ENCODE data around the gene JAM3. TPM values are rescaled to one million over a fixed set of nuclear protein-coding genes. Genes with fewer than 3 reads are reported as not detected.

JAM3 gene
- polyA plus RNA-seq, 1 of the 3 experiments (the other 2 are of a cell fraction): 56.8 TPM

DNA sequence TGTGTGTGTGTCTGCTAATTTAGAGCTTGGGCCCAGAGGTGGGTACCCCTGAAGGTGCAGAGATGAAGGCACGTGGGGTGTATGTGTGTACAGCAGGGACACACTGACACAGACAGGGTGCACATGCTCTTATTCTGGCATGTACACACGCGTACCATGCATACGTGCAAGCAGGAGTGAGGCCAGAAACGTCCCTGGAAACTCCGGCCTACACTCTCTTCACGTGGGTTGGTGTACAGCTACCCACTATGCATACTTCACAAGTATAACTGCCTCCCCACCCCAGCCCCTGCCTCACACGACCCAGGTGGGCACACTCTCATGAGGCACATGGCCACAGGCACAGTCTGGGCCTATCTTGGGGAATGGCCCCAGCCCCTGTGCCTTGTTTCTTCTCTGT lies 27.5 kb upstream of the JAM3 start:
- Histone ChIP-seq H3K27ac (ENCODE audit: low read depth in 2 of 2, low read length in 1 of 2) (no peak overlapping the region), H3K9me2 (no peaks in the 10 kb centered on the region), H3K79me2 (ENCODE audit: insufficient read depth) (no peaks in the 10 kb centered on the region), H3K4me2 (no peak overlapping the region), H3K9ac (no peak overlapping the region), H3K4me3 (ENCODE audit: low read depth in 2 of 2, low read length in 1 of 2) (no peak overlapping the region), H3K27me3 (ENCODE audit: insufficient read depth) (no peaks in the 10 kb centered on the region), H3K36me3 (replicated peaks in 1 of 2; ENCODE audit: control insufficient read depth in 1 of 2, insufficient read depth in 2 of 2, low read length in 1 of 2) (no peaks in the 10 kb centered on the region), H3K9me3 (no peaks in the 10 kb centered on the region), H3K4me1 (ENCODE audit: control insufficient read depth in 1 of 2, insufficient read depth in 2 of 2, low read depth in 1 of 2, low read length in 1 of 2) (peaks cover 3 to 52% of the 10 kb centered on the region in 2 experiments; a peak in 2 of 4 replicates), H4K20me1 (ENCODE audit: insufficient read depth) (no peaks in the 10 kb centered on the region), H2AFZ (ENCODE audit: low read depth) (no peak overlapping the region), H3F3A (replicated peaks; ENCODE audit: insufficient read depth) (no peaks in the 10 kb centered on the region)
- ChIA-PET POLR2A (interaction anchor here (0.7 to 1.8 kb wide), 3 partner anchors 85 to 104 kb away, joined by 4 to 14 read pairs (median 4); partner anchors contain the start of gene IGSF9B), CTCF (interaction anchor here (0.8 to 17.1 kb wide), 5 partner anchors 9 to 116 kb away, joined by 3 to 293 read pairs (median 4); no protein-coding TSS in a partner anchor)
- DNase-seq: no peak
- no peak for TF ChIP-seq MXI1 (IDR thresholded peaks at IDR 0.05; ENCODE audit: low read depth, low read length)
- no peak for TF ChIP-seq JUND (IDR thresholded peaks at IDR 0.05)
- no peak for TF ChIP-seq NFIC (IDR thresholded peaks at IDR 0.05; ENCODE audit: borderline replicate concordance)
- TF ChIP-seq FOSL2 (IDR thresholded peaks at IDR 0.05; ENCODE audit: borderline replicate concordance, low read depth): no peak
- no peak for TF ChIP-seq POLR2AphosphoS5 (IDR thresholded peaks at IDR 0.05; ENCODE audit: low read depth, low read length)
- no peak for TF ChIP-seq GATA2 (CRISPR knock-in tag; IDR thresholded peaks at IDR 0.05)
- no peak for TF ChIP-seq RXRA (IDR thresholded peaks at IDR 0.05; ENCODE audit: borderline replicate concordance, low read depth)
- WGBS (ENCODE audit: low lambda C conversion rate): 78% methylated on average over 8 of the region's 8 CpGs

DNA sequence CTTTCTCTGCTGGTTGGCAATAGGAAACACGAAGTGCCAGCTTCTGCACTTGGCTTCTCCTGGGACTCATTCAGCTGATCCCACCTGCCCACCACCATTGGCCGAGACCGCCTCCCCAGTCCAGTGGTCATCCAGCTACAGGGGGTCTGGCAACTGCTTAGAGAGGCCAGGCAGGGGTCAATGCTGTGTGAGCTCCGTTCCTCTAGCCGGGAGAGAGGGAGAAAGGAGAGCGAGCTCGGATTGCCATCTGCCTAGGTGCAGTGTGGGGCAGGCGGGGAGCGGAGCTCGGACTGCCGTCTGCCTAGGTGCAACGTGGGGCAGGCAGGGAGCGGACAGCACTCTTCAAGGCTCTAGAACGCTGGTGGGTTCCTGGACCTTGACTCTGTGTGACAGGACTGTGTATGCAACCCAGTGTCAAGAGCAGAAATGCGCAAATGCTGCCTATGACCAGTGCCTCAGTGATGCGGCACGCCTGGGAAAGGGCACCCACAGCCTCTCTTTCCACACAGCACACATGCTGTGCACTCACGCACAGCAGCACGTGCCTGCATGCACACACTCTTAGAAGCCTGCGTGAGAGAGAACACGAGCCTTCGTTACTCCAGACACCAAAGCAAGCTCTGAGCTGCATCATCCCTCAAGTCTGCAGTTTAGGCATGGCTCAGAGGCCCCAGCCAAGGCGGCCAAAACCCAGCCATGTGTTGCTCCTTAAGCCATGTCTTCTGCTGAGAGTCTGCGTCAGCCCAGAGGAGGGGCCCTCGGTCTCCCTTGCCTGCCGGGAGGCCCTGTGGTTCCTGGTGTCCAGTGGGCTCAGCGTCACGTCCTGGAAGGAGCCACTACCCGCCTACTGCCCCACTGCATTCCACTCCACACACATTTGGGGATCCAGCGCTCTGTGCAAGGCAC lies 26.8 kb upstream of the JAM3 start:
- Histone ChIP-seq H2AFZ (ENCODE audit: low read depth) (no peak overlapping the region), H3K9me3 (no peaks in the 10 kb centered on the region), H3K4me2 (no peak overlapping the region), H4K20me1 (ENCODE audit: insufficient read depth) (no peaks in the 10 kb centered on the region), H3K27ac (ENCODE audit: low read depth in 2 of 2, low read length in 1 of 2) (no peak overlapping the region), H3K9ac (no peak overlapping the region), H3K9me2 (no peaks in the 10 kb centered on the region), H3K4me3 (ENCODE audit: low read depth in 2 of 2, low read length in 1 of 2) (no peak overlapping the region), H3F3A (replicated peaks; ENCODE audit: insufficient read depth) (no peaks in the 10 kb centered on the region), H3K79me2 (ENCODE audit: insufficient read depth) (no peaks in the 10 kb centered on the region), H3K4me1 (ENCODE audit: control insufficient read depth in 1 of 2, insufficient read depth in 2 of 2, low read depth in 1 of 2, low read length in 1 of 2) (peaks cover 3 to 54% of the 10 kb centered on the region in 2 experiments; a peak in 2 of 4 replicates), H3K36me3 (replicated peaks in 1 of 2; ENCODE audit: control insufficient read depth in 1 of 2, insufficient read depth in 2 of 2, low read length in 1 of 2) (no peaks in the 10 kb centered on the region), H3K27me3 (ENCODE audit: insufficient read depth) (no peaks in the 10 kb centered on the region)
- DNase-seq: no peak
- WGBS (ENCODE audit: low lambda C conversion rate): 78% methylated on average over 24 of the region's 30 CpGs
- CTCF ChIA-PET: interaction anchor here (1.3 to 17.1 kb wide), 4 partner anchors 8 to 116 kb away, joined by 4 to 293 read pairs (median 6); no protein-coding TSS in a partner anchor
- POLR2A ChIA-PET: interaction anchor here (0.7 to 1.8 kb wide), 2 partner anchors 8 to 95 kb away, joined by 3 to 14 read pairs; no protein-coding TSS in a partner anchor
- TF ChIP-seq POLR2AphosphoS5 (IDR thresholded peaks at IDR 0.05; ENCODE audit: low read depth, low read length) (no peak), FOSL2 (IDR thresholded peaks at IDR 0.05; ENCODE audit: borderline replicate concordance, low read depth) (no peak), TCF12 (IDR thresholded peaks at IDR 0.05) (no peak), RCOR1 (IDR thresholded peaks at IDR 0.05; ENCODE audit: low read length) (no peak), GATA2 (CRISPR knock-in tag; IDR thresholded peaks at IDR 0.05) (no peak), FOXM1 (IDR thresholded peaks at IDR 0.05; ENCODE audit: low read depth) (no peak), SMC3 (IDR thresholded peaks at IDR 0.05; ENCODE audit: low read depth, low read length) (no peak), MXI1 (IDR thresholded peaks at IDR 0.05; ENCODE audit: low read depth, low read length) (no peak), CHD2 (IDR thresholded peaks at IDR 0.05; ENCODE audit: low read length, partially characterized antibody) (no peak), NFIC (IDR thresholded peaks at IDR 0.05; ENCODE audit: borderline replicate concordance) (no peak), YY1 (IDR thresholded peaks at IDR 0.05; ENCODE audit: low read depth) (no peak)
- TF ChIP-seq, protein P1, sequence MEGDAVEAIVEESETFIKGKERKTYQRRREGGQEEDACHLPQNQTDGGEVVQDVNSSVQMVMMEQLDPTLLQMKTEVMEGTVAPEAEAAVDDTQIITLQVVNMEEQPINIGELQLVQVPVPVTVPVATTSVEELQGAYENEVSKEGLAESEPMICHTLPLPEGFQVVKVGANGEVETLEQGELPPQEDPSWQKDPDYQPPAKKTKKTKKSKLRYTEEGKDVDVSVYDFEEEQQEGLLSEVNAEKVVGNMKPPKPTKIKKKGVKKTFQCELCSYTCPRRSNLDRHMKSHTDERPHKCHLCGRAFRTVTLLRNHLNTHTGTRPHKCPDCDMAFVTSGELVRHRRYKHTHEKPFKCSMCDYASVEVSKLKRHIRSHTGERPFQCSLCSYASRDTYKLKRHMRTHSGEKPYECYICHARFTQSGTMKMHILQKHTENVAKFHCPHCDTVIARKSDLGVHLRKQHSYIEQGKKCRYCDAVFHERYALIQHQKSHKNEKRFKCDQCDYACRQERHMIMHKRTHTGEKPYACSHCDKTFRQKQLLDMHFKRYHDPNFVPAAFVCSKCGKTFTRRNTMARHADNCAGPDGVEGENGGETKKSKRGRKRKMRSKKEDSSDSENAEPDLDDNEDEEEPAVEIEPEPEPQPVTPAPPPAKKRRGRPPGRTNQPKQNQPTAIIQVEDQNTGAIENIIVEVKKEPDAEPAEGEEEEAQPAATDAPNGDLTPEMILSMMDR (IDR thresholded peaks at IDR 0.05): no peak
- TF ChIP-seq, protein P2, sequence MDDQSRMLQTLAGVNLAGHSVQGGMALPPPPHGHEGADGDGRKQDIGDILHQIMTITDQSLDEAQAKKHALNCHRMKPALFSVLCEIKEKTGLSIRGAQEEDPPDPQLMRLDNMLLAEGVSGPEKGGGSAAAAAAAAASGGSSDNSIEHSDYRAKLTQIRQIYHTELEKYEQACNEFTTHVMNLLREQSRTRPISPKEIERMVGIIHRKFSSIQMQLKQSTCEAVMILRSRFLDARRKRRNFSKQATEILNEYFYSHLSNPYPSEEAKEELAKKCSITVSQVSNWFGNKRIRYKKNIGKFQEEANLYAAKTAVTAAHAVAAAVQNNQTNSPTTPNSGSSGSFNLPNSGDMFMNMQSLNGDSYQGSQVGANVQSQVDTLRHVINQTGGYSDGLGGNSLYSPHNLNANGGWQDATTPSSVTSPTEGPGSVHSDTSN (IDR thresholded peaks at IDR 0.05): no peak
- TF ChIP-seq, protein P3, sequence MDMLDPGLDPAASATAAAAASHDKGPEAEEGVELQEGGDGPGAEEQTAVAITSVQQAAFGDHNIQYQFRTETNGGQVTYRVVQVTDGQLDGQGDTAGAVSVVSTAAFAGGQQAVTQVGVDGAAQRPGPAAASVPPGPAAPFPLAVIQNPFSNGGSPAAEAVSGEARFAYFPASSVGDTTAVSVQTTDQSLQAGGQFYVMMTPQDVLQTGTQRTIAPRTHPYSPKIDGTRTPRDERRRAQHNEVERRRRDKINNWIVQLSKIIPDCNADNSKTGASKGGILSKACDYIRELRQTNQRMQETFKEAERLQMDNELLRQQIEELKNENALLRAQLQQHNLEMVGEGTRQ (IDR thresholded peaks at IDR 0.05; ENCODE audit: borderline replicate concordance, low read depth, low read length): no peak
